ENCODE results near the gene ZBTB46.
"Not testable (repeated sequence)": the region's sequence is repeated elsewhere in the genome, so short reads cannot be mapped to it uniquely, and the experiment has no call there.

The ZBTB46 gene, protein sequence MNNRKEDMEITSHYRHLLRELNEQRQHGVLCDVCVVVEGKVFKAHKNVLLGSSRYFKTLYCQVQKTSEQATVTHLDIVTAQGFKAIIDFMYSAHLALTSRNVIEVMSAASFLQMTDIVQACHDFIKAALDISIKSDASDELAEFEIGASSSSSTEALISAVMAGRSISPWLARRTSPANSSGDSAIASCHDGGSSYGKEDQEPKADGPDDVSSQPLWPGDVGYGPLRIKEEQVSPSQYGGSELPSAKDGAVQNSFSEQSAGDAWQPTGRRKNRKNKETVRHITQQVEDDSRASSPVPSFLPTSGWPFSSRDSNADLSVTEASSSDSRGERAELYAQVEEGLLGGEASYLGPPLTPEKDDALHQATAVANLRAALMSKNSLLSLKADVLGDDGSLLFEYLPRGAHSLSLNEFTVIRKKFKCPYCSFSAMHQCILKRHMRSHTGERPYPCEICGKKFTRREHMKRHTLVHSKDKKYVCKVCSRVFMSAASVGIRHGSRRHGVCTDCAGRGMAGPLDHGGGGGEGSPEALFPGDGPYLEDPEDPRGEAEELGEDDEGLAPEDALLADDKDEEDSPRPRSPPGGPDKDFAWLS

DNA sequence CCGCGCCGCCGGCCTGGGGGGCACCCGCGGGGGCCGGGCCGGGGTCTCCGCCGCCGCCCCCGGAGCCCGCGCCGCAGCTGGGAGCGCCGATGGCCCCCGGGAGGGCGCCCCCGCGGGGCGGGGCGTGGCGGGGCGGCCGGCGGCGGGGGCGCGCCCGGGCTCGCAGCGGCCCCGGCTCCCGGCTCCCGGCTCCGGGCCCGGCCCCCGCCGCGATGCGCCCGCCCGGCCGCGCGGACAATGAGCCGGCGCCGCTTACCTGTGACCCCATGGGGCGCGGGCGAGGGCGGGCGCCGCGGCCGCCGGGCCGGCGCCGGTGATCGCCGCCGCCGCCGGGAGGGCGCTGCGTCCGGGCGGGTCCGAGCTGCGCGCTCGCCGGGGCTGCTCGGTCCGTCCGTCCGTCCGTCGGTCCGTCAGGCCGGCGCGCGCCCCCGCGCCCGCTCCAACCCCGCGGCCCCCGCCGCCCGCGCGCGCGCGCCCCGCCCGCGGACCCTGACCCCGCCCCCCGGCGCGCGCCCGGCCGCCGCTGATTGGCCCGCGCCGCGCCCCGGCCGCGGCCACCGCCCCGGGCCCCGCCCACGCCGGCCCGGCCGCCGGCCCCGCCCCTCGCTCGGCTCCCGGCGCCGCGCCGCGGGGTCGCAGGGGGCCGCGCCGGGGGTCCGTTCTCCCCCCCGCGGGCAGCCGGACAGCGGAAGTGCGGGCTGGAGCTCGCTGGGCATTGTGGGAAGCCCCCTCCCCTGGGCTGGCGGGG is at the start of gene ZBTB46:
TSS of gene ZBTB46 (minus strand) at position 424 of the 748 bp plus-strand sequence. CDS start 40,507 bp downstream, outside the sequence.
- peaks cover 22% of the 10 kb centered on the region for H3K27me3 ChIP-seq (ENCODE audit: low read depth, low read length)
- H3K4me3 ChIP-seq (ENCODE audit: low read depth in 1 of 2, low read length in 2 of 2), result peak within 1 kb of the TSS; percentile 61 to 62
- peaks cover 5 to 35% of the 10 kb centered on the region in 2 donors for H3K4me1 ChIP-seq (ENCODE audit: control insufficient read depth in 1 of 2, insufficient read depth in 2 of 2, low read length in 2 of 2)
- H3K27ac ChIP-seq (ENCODE audit: low read length), result no peak within 1 kb of the TSS
- H3K9me3 ChIP-seq (ENCODE audit: control insufficient read depth in 1 of 2, low read length in 2 of 2), result no peaks in the 10 kb centered on the region
- H3K36me3 ChIP-seq (ENCODE audit: control insufficient read depth in 1 of 2, insufficient read depth in 2 of 2, low read length in 2 of 2), result no peaks in the 10 kb centered on the region

DNA sequence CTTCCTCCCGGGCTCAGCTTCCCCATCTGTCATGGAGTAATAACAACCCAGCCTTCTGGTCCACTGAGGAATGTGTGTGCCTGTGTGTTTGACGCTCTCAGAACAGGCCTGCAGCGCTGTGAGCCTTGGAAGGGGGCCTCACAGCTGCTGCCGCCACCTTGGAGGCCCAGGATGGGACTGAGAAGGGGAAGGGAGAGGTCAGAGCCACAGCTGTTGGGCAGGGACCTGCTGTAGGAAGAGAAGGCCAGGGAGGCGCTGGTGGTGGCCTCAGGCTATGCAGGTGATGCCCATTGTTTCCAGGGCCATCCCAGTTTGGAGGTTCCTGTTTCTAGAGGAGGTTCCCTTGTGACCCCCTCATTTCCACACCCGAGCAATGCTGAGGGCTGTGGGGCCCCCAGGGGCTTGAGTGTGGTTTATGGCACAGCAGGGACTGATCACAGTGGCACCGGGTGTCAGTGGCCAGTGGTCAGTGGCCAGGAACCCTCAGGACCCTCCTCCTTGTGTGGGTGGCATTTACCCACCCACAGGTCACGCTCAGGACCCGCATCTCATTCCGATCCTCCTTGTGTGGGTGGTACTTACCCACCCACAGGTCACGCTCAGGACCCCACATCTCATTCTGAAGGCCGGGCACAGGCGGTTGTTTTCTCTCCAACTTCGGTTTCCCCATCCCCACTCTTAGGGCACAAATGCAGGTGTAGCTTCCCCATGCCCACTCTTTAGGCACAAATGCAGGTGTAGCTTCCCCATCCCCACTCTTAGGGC is 48.0 kb upstream of the ZBTB46 start:
- no peaks in the 10 kb centered on the region for H3K27me3 ChIP-seq (ENCODE audit: low read depth, low read length)
- H3K4me1 ChIP-seq (ENCODE audit: control insufficient read depth in 1 of 2, insufficient read depth in 2 of 2, low read length in 2 of 2), result no peaks in the 10 kb centered on the region
- H3K36me3 ChIP-seq (ENCODE audit: control insufficient read depth in 1 of 2, insufficient read depth in 2 of 2, low read length in 2 of 2), result peaks cover 35 to 53% of the 10 kb centered on the region in 2 donors
- no peak overlapping the region for H3K4me3 ChIP-seq (ENCODE audit: low read depth in 1 of 2, low read length in 2 of 2)
- no peaks in the 10 kb centered on the region for H3K9me3 ChIP-seq (ENCODE audit: control insufficient read depth in 1 of 2, low read length in 2 of 2)
- no peak overlapping the region for H3K27ac ChIP-seq (ENCODE audit: low read length)

DNA sequence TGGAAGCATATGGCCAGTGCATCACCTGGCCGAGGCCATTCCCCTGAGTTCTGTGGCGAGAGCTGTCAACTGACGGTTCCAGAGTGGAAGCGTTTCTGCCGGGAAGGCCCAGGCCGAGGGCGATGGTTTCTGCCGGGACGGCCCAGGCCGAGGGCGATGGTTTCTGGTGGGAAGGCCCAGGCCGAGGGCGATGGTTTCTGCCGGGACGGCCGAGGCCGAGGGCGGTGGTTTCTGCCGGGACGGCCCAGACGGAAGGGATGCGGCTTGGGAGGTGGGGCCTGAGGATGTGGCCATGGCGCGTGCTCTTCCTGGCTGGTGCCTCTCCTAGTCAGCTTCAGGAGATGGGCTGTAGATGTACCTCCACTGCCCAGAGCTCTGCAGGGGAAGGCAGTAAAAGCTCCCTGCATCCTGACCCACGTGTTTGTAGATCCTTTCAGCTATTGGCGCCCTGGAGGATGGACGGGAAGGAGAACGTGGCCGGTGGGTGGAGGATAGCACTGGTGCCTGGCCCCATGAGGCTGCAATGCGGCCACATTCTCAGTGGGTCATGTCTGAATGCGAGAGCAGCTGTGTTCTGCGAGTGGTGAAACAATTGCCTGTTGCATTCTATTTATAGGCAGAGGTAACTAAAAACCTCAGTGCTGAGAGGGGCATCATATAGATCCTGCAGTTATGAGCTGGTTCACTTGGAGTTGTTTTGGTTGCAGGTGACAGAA is 46.8 kb upstream of the ZBTB46 start:
- no peak overlapping the region for H3K27ac ChIP-seq (ENCODE audit: low read length)
- H3K4me3 ChIP-seq (ENCODE audit: low read depth in 1 of 2, low read length in 2 of 2), result no peak overlapping the region
- H3K27me3 ChIP-seq (ENCODE audit: low read depth, low read length), result no peaks in the 10 kb centered on the region
- H3K4me1 ChIP-seq (ENCODE audit: control insufficient read depth in 1 of 2, insufficient read depth in 2 of 2, low read length in 2 of 2), result no peaks in the 10 kb centered on the region
- peaks cover 35 to 48% of the 10 kb centered on the region in 2 donors for H3K36me3 ChIP-seq (ENCODE audit: control insufficient read depth in 1 of 2, insufficient read depth in 2 of 2, low read length in 2 of 2)
- no peaks in the 10 kb centered on the region for H3K9me3 ChIP-seq (ENCODE audit: control insufficient read depth in 1 of 2, low read length in 2 of 2)

DNA sequence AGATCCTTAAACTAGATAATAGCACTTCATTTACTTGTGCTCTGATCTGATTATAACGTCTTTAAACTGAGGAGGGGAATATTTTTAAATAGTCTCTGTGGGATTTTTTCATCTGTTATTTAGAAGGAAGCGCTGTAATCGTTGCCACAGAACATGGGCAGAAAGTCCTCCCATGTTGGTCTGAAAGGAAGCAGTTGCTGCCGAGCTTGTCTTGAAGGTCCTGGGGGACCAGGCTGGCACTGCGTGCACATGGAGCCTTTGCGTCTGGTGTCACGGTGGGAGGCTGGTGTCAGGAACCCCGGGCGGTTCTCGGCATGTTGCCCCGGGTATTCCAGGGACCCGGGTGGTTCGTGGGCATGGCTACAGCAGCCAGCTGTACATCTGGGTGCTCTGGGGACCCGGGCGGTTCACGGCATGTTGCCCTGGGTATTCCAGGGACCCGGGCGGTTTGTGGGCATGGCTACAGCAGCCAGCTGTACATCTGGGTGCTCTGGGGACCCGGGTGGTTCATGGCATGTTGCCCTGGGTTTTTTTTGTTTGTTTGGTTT is 45.5 kb upstream of the ZBTB46 start:
- Histone ChIP-seq H3K4me3 (ENCODE audit: low read depth in 1 of 2, low read length in 2 of 2) (no peak overlapping the region), H3K27me3 (ENCODE audit: low read depth, low read length) (no peaks in the 10 kb centered on the region), H3K27ac (ENCODE audit: low read length) (no peak overlapping the region), H3K36me3 (ENCODE audit: control insufficient read depth in 1 of 2, insufficient read depth in 2 of 2, low read length in 2 of 2) (peaks cover 36 to 46% of the 10 kb centered on the region in 2 donors), H3K4me1 (ENCODE audit: control insufficient read depth in 1 of 2, insufficient read depth in 2 of 2, low read length in 2 of 2) (no peaks in the 10 kb centered on the region), H3K9me3 (ENCODE audit: control insufficient read depth in 1 of 2, low read length in 2 of 2) (no peaks in the 10 kb centered on the region)

DNA sequence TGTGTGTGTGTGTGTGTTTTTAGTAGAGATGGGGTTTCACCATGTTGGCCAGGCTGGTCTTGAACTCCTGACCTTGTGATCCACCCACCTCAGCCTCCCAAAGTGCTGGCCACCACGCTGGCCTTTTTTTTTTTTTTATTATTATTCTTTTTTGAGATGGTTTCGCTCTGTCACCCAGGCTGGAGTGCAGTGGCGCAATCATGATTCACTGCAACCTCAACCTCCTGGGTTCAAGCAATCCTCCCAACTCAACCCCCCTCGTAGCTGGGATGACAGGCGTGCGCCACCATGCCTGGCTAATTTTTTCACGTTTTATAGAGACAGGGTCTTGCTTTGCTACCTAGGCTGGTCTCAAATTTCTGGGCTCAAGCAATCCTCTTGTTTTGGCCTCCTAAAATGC is 43.2 kb upstream of the ZBTB46 start:
- H3K36me3 ChIP-seq (ENCODE audit: control insufficient read depth in 1 of 2, insufficient read depth in 2 of 2, low read length in 2 of 2), result peaks cover 42 to 64% of the 10 kb centered on the region in 2 donors
- not testable (repeated sequence) for H3K27ac ChIP-seq (ENCODE audit: low read length); H3K9me3 ChIP-seq (ENCODE audit: control insufficient read depth in 1 of 2, low read length in 2 of 2); H3K4me1 ChIP-seq (ENCODE audit: control insufficient read depth in 1 of 2, insufficient read depth in 2 of 2, low read length in 2 of 2); H3K27me3 ChIP-seq (ENCODE audit: low read depth, low read length); H3K4me3 ChIP-seq (ENCODE audit: low read depth in 1 of 2, low read length in 2 of 2)

DNA sequence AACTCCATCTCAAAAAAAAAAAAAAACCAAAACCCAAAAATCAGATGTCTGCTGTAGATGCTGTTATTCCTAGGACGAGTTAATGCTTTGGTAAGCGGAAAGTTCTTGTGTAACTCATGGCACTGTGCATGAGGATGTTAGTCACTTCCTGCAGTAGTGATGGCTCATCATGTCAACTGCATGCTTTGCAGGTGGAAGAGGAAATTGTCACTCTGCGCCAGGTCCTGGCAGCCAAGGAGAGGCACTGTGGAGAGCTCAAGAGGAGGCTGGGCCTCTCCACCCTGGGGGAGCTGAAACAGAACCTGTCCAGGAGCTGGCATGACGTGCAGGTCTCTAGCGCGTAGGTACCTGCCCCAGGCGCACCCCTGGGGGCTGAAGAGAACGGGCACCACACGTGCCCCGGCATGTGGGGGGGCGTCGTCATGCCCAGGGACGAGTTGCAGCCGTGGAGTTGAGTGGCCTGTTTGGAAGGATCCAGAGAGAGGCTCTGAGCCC is 42.5 kb upstream of the ZBTB46 start:
- no peaks in the 10 kb centered on the region for H3K4me1 ChIP-seq (ENCODE audit: control insufficient read depth in 1 of 2, insufficient read depth in 2 of 2, low read length in 2 of 2)
- H3K27me3 ChIP-seq (ENCODE audit: low read depth, low read length), result no peaks in the 10 kb centered on the region
- peaks cover 41 to 70% of the 10 kb centered on the region in 2 donors for H3K36me3 ChIP-seq (ENCODE audit: control insufficient read depth in 1 of 2, insufficient read depth in 2 of 2, low read length in 2 of 2)
- H3K4me3 ChIP-seq (ENCODE audit: low read depth in 1 of 2, low read length in 2 of 2), result no peak overlapping the region
- H3K27ac ChIP-seq (ENCODE audit: low read length), result no peak overlapping the region
- H3K9me3 ChIP-seq (ENCODE audit: control insufficient read depth in 1 of 2, low read length in 2 of 2), result no peaks in the 10 kb centered on the region

DNA sequence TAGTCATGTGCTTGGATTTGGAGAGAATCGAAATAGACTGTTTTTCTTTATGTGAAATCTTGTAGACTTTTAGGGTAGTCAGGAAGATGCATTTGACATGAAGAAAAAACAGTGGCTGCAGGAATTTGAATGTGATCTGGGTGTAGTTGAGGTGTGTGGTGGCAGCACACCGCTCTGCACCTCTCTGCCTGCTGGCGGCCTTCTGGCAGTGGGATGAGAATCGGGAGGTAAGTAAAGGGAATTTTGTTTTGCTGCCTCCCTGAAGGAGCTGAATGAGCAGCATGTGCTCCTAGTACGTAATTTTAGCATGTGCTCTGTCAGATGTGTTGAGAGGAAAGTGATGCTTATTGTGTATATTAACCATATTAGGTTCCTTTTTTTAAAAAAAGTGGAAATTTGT is 37.2 kb upstream of the ZBTB46 start:
- Histone ChIP-seq H3K4me3 (ENCODE audit: low read depth in 1 of 2, low read length in 2 of 2) (no peak overlapping the region), H3K4me1 (ENCODE audit: control insufficient read depth in 1 of 2, insufficient read depth in 2 of 2, low read length in 2 of 2) (peaks cover 0 to 21% of the 10 kb centered on the region in 2 donors), H3K27ac (ENCODE audit: low read length) (no peak overlapping the region), H3K36me3 (ENCODE audit: control insufficient read depth in 1 of 2, insufficient read depth in 2 of 2, low read length in 2 of 2) (peaks cover 15 to 39% of the 10 kb centered on the region in 2 donors), H3K27me3 (ENCODE audit: low read depth, low read length) (no peaks in the 10 kb centered on the region), H3K9me3 (ENCODE audit: control insufficient read depth in 1 of 2, low read length in 2 of 2) (no peaks in the 10 kb centered on the region)

DNA sequence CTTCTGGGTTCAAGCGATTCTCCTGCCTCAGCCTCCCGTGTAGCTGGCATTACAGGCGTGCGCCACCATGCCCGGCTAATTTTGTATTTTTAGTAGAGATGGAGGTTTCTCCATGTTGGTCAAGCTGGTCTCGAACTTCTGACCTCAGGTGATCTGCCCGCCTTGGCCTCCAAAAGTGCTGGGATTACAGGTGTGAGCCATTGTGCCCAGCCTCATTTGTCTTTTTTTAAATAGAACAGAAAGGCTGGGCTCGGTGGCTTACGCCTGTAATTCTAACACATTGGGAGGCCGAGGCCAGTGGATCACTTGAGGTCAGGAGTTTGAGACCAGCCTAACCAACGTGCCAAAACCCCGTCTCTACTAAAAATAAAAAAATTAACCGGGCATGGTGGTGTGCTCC is 36.0 kb upstream of the ZBTB46 start:
- not testable (repeated sequence) for H3K27me3 ChIP-seq (ENCODE audit: low read depth, low read length); H3K4me3 ChIP-seq (ENCODE audit: low read depth in 1 of 2, low read length in 2 of 2); H3K27ac ChIP-seq (ENCODE audit: low read length); H3K9me3 ChIP-seq (ENCODE audit: control insufficient read depth in 1 of 2, low read length in 2 of 2)
- Histone ChIP-seq H3K4me1 (ENCODE audit: control insufficient read depth in 1 of 2, insufficient read depth in 2 of 2, low read length in 2 of 2) (peaks cover 0 to 23% of the 10 kb centered on the region in 2 donors), H3K36me3 (ENCODE audit: control insufficient read depth in 1 of 2, insufficient read depth in 2 of 2, low read length in 2 of 2) (peaks cover 13 to 44% of the 10 kb centered on the region in 2 donors)

DNA sequence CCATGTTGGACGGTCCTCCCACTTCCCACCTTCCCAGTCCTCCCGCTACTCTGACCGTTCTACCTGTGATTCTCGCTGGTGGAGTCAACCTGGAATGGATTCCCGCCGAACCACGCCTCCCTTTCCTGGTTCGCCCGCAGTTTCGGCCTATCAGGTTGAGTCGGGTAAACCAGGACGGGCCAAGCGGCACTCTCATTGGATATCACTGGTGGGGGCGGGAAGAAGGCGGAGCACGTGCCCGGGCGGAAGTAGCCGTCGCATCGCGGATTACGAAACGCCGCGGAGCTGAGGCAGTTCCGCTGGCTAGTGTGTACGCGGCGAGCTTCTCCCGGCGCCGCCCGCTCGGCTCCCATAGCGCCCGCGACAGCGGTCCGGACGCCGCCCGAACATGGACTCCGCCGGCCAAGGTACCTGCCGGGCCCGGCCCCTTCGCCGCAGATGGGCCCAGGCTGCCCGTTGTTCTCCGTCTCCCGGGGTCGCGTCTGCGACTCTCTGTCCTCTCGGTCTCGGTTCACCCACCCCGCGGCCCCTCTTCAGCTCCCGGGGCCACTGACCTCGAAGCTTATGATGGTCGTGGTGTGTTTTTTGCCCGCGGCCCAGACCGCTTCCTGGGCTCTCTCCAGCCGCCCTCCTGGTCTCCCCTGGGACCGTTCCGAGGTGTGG is 34.0 kb upstream of the ZBTB46 start, which contains the start of gene TPD52L2:
TSS of gene TPD52L2 (plus strand) at position 293 of the 663 bp plus-strand sequence. CDS start at position 389, 96 bp downstream.
- Histone ChIP-seq H3K4me3 (ENCODE audit: low read depth in 1 of 2, low read length in 2 of 2) (peak within 1 kb of the TSS; percentile 78 to 95), H3K27ac (ENCODE audit: low read length) (peak within 1 kb of the TSS; percentile 92), H3K27me3 (ENCODE audit: low read depth, low read length) (no peaks in the 10 kb centered on the region), H3K4me1 (ENCODE audit: control insufficient read depth in 1 of 2, insufficient read depth in 2 of 2, low read length in 2 of 2) (peaks cover 0 to 23% of the 10 kb centered on the region in 2 donors), H3K9me3 (ENCODE audit: control insufficient read depth in 1 of 2, low read length in 2 of 2) (no peaks in the 10 kb centered on the region), H3K36me3 (ENCODE audit: control insufficient read depth in 1 of 2, insufficient read depth in 2 of 2, low read length in 2 of 2) (peaks cover 10 to 39% of the 10 kb centered on the region in 2 donors)

Data from muscle layer of duodenum (tissue), 2 donors.